ENCODE data around the gene BACH2. TPM values are rescaled to one million over a fixed set of nuclear protein-coding genes. Genes with fewer than 3 reads are reported as not detected.

The BACH2 gene
- total and polyA plus RNA-seq, 2 of the 8 experiments (the other 6 are each of a cell fraction or from before 2014, with no cell fraction given) = 1.9 to 5.9 TPM

- TF ChIP-seq, protein P1, sequence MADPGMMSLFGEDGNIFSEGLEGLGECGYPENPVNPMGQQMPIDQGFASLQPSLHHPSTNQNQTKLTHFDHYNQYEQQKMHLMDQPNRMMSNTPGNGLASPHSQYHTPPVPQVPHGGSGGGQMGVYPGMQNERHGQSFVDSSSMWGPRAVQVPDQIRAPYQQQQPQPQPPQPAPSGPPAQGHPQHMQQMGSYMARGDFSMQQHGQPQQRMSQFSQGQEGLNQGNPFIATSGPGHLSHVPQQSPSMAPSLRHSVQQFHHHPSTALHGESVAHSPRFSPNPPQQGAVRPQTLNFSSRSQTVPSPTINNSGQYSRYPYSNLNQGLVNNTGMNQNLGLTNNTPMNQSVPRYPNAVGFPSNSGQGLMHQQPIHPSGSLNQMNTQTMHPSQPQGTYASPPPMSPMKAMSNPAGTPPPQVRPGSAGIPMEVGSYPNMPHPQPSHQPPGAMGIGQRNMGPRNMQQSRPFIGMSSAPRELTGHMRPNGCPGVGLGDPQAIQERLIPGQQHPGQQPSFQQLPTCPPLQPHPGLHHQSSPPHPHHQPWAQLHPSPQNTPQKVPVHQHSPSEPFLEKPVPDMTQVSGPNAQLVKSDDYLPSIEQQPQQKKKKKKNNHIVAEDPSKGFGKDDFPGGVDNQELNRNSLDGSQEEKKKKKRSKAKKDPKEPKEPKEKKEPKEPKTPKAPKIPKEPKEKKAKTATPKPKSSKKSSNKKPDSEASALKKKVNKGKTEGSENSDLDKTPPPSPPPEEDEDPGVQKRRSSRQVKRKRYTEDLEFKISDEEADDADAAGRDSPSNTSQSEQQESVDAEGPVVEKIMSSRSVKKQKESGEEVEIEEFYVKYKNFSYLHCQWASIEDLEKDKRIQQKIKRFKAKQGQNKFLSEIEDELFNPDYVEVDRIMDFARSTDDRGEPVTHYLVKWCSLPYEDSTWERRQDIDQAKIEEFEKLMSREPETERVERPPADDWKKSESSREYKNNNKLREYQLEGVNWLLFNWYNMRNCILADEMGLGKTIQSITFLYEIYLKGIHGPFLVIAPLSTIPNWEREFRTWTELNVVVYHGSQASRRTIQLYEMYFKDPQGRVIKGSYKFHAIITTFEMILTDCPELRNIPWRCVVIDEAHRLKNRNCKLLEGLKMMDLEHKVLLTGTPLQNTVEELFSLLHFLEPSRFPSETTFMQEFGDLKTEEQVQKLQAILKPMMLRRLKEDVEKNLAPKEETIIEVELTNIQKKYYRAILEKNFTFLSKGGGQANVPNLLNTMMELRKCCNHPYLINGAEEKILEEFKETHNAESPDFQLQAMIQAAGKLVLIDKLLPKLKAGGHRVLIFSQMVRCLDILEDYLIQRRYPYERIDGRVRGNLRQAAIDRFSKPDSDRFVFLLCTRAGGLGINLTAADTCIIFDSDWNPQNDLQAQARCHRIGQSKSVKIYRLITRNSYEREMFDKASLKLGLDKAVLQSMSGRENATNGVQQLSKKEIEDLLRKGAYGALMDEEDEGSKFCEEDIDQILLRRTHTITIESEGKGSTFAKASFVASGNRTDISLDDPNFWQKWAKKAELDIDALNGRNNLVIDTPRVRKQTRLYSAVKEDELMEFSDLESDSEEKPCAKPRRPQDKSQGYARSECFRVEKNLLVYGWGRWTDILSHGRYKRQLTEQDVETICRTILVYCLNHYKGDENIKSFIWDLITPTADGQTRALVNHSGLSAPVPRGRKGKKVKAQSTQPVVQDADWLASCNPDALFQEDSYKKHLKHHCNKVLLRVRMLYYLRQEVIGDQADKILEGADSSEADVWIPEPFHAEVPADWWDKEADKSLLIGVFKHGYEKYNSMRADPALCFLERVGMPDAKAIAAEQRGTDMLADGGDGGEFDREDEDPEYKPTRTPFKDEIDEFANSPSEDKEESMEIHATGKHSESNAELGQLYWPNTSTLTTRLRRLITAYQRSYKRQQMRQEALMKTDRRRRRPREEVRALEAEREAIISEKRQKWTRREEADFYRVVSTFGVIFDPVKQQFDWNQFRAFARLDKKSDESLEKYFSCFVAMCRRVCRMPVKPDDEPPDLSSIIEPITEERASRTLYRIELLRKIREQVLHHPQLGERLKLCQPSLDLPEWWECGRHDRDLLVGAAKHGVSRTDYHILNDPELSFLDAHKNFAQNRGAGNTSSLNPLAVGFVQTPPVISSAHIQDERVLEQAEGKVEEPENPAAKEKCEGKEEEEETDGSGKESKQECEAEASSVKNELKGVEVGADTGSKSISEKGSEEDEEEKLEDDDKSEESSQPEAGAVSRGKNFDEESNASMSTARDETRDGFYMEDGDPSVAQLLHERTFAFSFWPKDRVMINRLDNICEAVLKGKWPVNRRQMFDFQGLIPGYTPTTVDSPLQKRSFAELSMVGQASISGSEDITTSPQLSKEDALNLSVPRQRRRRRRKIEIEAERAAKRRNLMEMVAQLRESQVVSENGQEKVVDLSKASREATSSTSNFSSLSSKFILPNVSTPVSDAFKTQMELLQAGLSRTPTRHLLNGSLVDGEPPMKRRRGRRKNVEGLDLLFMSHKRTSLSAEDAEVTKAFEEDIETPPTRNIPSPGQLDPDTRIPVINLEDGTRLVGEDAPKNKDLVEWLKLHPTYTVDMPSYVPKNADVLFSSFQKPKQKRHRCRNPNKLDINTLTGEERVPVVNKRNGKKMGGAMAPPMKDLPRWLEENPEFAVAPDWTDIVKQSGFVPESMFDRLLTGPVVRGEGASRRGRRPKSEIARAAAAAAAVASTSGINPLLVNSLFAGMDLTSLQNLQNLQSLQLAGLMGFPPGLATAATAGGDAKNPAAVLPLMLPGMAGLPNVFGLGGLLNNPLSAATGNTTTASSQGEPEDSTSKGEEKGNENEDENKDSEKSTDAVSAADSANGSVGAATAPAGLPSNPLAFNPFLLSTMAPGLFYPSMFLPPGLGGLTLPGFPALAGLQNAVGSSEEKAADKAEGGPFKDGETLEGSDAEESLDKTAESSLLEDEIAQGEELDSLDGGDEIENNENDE (IDR thresholded peaks at IDR 0.05; ENCODE audit: insufficient replicate concordance, low read length) = no peak
- TF ChIP-seq EGR1 (IDR thresholded peaks at IDR 0.05; ENCODE audit: borderline replicate concordance, low read depth, low read length) (no peak), CEBPB (IDR thresholded peaks at IDR 0.05; ENCODE audit: low read depth, low read length) (no peak), FOSL1 (IDR thresholded peaks at IDR 0.05; ENCODE audit: insufficient read depth, low read depth, low read length) (no peak), TBP (IDR thresholded peaks at IDR 0.05; ENCODE audit: low read depth, low read length) (no peak)
These were observed 275.9 kb downstream of the BACH2 start (continued) for GRCh38 chr6:90020746-90021145.
